Measurements from ENCODE around the gene SV2B.

Gene SV2B

GRCh38 chr15:91235376-91235775, 135.3 kb downstream of the SV2B start:
- TF ChIP-seq CTCF (IDR thresholded peaks at IDR 0.05; ENCODE audit: low read depth, low read length, missing control alignments) = no peak
- no peak for DNase-seq (ENCODE audit: low read depth)
- in situ Hi-C loops (cut with HindIII; ENCODE audit: low sequenced_read_pairs) = no loop called here
- no peak overlapping the region for H3K4me3 ChIP-seq (ENCODE audit: low read depth, low read length)

DNA sequence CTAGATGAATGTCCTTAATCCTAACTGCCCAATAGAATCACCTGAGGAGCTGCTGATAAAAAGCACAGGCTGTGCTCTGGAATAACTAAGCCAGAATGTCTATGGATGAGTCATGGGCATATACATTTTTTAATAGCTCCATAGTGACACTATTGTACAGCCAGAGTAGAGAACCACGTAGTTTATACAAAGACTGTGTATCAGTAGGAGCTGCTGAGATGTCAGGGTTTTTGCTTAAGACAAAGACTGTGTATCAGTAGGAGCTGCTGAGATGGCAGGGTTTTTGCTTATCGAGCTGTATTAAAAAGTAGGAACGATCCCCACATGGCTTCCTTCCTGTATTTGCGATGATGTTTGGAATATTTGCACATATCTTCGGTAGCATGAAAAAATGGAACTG, 137.4 kb downstream of the SV2B start:
- no peak overlapping the region for H3K4me3 ChIP-seq (ENCODE audit: low read depth, low read length)
- no peak for DNase-seq (ENCODE audit: low read depth)
- TF ChIP-seq CTCF (IDR thresholded peaks at IDR 0.05; ENCODE audit: low read depth, low read length, missing control alignments) = no peak
- in situ Hi-C loops (cut with HindIII; ENCODE audit: low sequenced_read_pairs) = no loop called here

- in situ Hi-C loops (cut with HindIII; ENCODE audit: low sequenced_read_pairs) = no loop called here
- no peak overlapping the region for H3K4me3 ChIP-seq (ENCODE audit: low read depth, low read length)
- TF ChIP-seq CTCF (IDR thresholded peaks at IDR 0.05; ENCODE audit: low read depth, low read length, missing control alignments) = no peak
- DNase-seq (ENCODE audit: low read depth) = no peak
Observed at GRCh38 chr15:91238644-91239425, 138.8 kb downstream of the SV2B start.

DNA sequence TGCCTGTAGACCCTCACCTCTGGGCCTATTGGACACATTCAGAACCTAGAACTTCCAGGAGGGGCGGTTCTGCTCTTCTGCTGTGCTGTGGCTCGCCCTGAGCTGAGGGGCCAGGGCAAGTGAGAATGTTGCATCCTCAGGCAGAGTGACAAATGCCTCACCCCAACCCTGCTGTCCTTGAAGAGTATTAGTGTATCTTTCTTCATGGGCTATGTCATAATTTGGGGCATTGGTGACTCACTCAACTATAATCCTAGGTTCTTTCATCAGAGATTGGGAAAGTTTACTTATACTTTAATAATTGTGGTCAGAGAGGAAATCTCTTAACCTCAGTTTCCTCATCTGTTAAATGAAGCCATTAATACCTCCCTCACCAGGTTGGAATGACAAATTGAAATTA, 143.8 kb downstream of the SV2B start:
- no peak for DNase-seq (ENCODE audit: low read depth)
- in situ Hi-C loops (cut with HindIII; ENCODE audit: low sequenced_read_pairs) = no loop called here
- H3K4me3 ChIP-seq (ENCODE audit: low read depth, low read length) = no peak overlapping the region
- TF ChIP-seq CTCF (IDR thresholded peaks at IDR 0.05; ENCODE audit: low read depth, low read length, missing control alignments) = no peak

- in situ Hi-C loops (cut with HindIII; ENCODE audit: low sequenced_read_pairs) = no loop called here
- TF ChIP-seq CTCF (IDR thresholded peaks at IDR 0.05; ENCODE audit: low read depth, low read length, missing control alignments) = no peak
- no peak overlapping the region for H3K4me3 ChIP-seq (ENCODE audit: low read depth, low read length)
- no peak for DNase-seq (ENCODE audit: low read depth)
Observed at GRCh38 chr15:91244919-91245318, 144.9 kb downstream of the SV2B start.

DNA sequence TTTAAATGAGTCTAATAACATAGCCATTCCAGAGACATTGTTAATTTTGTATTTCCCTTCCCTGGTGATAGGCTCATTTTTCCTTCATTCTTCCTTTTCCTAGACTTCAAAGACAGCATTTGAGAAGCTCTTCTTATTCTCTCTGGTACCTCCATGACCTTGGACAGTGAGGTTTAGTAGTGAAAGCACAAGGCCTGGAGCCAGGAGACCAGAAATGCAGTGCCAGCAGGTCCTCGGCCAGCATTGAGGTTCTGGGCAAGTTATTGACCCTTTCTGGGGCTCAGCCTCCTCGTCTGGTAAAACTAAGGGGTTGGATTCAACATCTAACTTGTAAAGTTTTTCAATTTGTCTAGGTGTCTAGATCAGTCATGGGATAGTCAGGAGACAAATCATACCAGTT, 146.9 kb downstream of the SV2B start:
- no peak overlapping the region for H3K4me3 ChIP-seq (ENCODE audit: low read depth, low read length)
- TF ChIP-seq CTCF (IDR thresholded peaks at IDR 0.05; ENCODE audit: low read depth, low read length, missing control alignments) = no peak
- in situ Hi-C loops (cut with HindIII; ENCODE audit: low sequenced_read_pairs) = no loop called here
- DNase-seq (ENCODE audit: low read depth) = no peak
